ENCODE measurements around the gene HPS4. TPM values are rescaled to one million over a fixed set of nuclear protein-coding genes. Genes with fewer than 3 reads are reported as not detected.

Gene HPS4
- total RNA-seq, 1 donor from 2014 or later, result 34.2 TPM

GRCh38 chr22:26447584-26448329, 35.8 kb downstream of the HPS4 start:
- Mint-ChIP-seq H3K27ac (ENCODE audit: unreplicated experiment) (no peak overlapping the region), H3K4me3 (ENCODE audit: unreplicated experiment) (no peak overlapping the region), H3K27me3 (ENCODE audit: unreplicated experiment) (peaks cover 6% of the 10 kb centered on the region), H3K36me3 (ENCODE audit: low read depth, unreplicated experiment) (peaks cover 33% of the 10 kb centered on the region), H3K4me1 (ENCODE audit: unreplicated experiment) (no peaks in the 10 kb centered on the region), H3K9me3 (ENCODE audit: unreplicated experiment) (no peaks in the 10 kb centered on the region)
- DNase-seq (ENCODE audit: low spot score), result no peak
- TF ChIP-seq CTCF (IDR thresholded peaks at IDR 0.05; ENCODE audit: unreplicated experiment), result no peak

GRCh38 chr22:26446808-26447515, 36.6 kb downstream of the HPS4 start:
- H3K4me1 Mint-ChIP-seq (ENCODE audit: unreplicated experiment), result peaks cover 5% of the 10 kb centered on the region
- TF ChIP-seq CTCF (IDR thresholded peaks at IDR 0.05; ENCODE audit: unreplicated experiment), result no peak
- peak overlapping the region; percentile 3 for H3K27ac Mint-ChIP-seq (ENCODE audit: unreplicated experiment)
- no peak overlapping the region for H3K4me3 Mint-ChIP-seq (ENCODE audit: unreplicated experiment)
- peaks cover 6% of the 10 kb centered on the region for H3K27me3 Mint-ChIP-seq (ENCODE audit: unreplicated experiment)
- DNase-seq (ENCODE audit: low spot score), result no peak
- H3K9me3 Mint-ChIP-seq (ENCODE audit: unreplicated experiment), result no peaks in the 10 kb centered on the region
- peaks cover 28% of the 10 kb centered on the region for H3K36me3 Mint-ChIP-seq (ENCODE audit: low read depth, unreplicated experiment)

GRCh38 chr22:26445577-26446275, 37.9 kb downstream of the HPS4 start:
- H3K27ac Mint-ChIP-seq (ENCODE audit: unreplicated experiment), result no peak overlapping the region
- H3K9me3 Mint-ChIP-seq (ENCODE audit: unreplicated experiment), result no peaks in the 10 kb centered on the region
- peaks cover 3% of the 10 kb centered on the region for H3K27me3 Mint-ChIP-seq (ENCODE audit: unreplicated experiment)
- peaks cover 5% of the 10 kb centered on the region for H3K4me1 Mint-ChIP-seq (ENCODE audit: unreplicated experiment)
- peaks cover 22% of the 10 kb centered on the region for H3K36me3 Mint-ChIP-seq (ENCODE audit: low read depth, unreplicated experiment)
- TF ChIP-seq CTCF (IDR thresholded peaks at IDR 0.05; ENCODE audit: unreplicated experiment), result no peak
- no peak overlapping the region for H3K4me3 Mint-ChIP-seq (ENCODE audit: unreplicated experiment)
- no peak for DNase-seq (ENCODE audit: low spot score)

- H3K27me3 Mint-ChIP-seq (ENCODE audit: unreplicated experiment), result peaks cover 3% of the 10 kb centered on the region
- H3K4me3 Mint-ChIP-seq (ENCODE audit: unreplicated experiment), result no peak overlapping the region
- H3K27ac Mint-ChIP-seq (ENCODE audit: unreplicated experiment), result no peak overlapping the region
- peaks cover 21% of the 10 kb centered on the region for H3K36me3 Mint-ChIP-seq (ENCODE audit: low read depth, unreplicated experiment)
- no peaks in the 10 kb centered on the region for H3K9me3 Mint-ChIP-seq (ENCODE audit: unreplicated experiment)
- no peak for DNase-seq (ENCODE audit: low spot score)
- no peak for TF ChIP-seq CTCF (IDR thresholded peaks at IDR 0.05; ENCODE audit: unreplicated experiment)
- peaks cover 5% of the 10 kb centered on the region for H3K4me1 Mint-ChIP-seq (ENCODE audit: unreplicated experiment)
Observed at GRCh38 chr22:26444777-26445176, 38.8 kb downstream of the HPS4 start.

Data from endothelial cell (in vitro differentiated cells).